ENCODE results near the gene ZFP62.
"Not testable (repeated sequence)": the region's sequence is repeated elsewhere in the genome, so short reads cannot be mapped to it uniquely, and the experiment has no call there.

The ZFP62 gene

GRCh38 chr5:180828756-180829531 lies 32.1 kb downstream of the ZFP62 start:
- not testable (repeated sequence) for DNase-seq

DNA sequence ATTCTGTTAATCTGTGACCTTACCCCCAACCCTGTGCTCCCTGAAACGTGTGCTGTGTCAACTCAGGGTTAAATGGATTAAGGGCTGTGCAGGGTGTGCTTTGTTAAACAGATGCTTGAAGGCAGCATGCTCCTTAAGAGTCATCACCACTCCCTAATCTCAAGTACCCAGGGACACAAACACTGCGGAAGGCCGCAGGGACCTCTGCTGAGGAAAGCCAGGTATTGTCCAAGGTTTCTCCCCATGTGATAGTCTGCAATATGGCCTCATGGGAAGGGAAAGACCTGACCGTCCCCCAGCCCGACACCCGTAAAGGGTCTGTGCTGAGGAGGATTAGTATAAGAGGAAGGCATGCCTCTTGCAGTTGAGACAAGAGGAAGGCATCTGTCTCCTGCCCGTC lies 33.7 kb downstream of the ZFP62 start:
- not testable (repeated sequence) for DNase-seq

- DNase-seq: no peak
These were observed 35.1 kb downstream of the ZFP62 start for GRCh38 chr5:180825768-180826525.

DNA sequence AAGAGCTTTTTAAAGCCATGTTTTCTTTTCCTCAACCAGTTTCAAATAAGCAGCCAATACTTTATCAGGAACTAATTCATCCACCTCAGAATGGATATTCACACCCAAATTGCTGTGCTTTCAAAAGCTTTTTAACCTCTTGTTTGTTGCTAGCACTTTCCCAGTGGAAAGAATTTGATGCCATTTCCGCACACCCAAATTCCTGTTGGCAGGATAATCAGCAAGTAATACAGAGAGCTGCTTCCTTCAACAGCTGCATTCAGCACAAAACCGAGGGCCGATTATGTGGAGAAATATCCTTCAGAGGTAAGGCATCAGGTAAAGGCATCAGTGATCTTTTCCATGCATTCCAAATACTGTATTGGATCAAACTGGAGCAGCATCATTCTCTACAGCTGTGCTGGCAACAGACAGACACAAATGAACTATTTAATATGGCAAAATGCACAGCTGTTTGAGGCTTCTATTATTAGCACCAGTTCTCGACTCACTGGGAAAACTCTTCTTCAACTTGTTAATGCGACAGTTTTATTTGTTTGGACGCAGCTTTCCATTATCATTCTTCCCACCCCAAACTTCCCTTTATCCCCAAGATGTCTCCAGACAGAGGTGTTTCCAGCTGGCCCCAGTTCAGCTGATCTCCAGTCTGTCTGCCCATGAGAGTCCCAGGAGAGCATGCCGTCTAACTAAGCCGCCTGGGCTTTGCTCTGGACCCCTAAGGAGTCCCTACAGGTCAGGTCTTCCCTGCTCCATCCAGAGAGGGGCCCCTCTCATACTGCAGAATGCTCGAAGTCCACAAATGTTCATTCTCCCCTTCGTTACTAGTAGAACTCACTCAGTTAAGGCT lies 36.2 kb downstream of the ZFP62 start:
- DNase-seq: no peak

DNA sequence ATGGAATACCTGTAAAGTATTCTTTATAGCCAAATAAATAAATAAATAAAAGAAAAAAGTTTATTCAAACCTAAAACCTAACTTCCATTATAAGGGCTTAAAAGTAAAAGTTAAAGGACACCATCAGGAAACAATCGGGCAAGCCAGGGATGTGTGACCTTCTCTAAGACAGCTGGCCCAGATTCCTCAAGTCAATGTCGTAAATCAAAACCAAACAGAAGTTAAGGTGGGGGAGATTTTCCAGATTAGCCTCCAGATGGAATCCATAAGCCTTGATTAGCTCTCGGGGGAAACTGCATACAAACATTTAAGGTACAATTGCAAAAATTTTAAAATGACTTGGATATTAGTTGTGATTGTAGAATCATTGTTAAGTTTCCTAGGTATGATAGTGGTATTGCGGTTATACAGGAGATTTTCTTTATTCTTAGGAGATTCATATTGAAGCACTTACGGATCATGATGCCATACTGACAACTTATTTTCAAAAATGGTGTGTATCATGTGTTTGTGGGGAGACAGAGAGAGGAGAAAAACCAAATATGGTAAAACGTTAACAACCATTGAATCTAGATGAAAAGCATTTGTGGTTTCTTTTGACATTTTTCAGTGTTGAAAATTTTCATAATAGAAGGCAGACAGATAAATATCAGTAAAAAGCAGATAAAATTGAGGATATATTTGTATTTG lies 37.0 kb downstream of the ZFP62 start:
- no peak for DNase-seq

DNA sequence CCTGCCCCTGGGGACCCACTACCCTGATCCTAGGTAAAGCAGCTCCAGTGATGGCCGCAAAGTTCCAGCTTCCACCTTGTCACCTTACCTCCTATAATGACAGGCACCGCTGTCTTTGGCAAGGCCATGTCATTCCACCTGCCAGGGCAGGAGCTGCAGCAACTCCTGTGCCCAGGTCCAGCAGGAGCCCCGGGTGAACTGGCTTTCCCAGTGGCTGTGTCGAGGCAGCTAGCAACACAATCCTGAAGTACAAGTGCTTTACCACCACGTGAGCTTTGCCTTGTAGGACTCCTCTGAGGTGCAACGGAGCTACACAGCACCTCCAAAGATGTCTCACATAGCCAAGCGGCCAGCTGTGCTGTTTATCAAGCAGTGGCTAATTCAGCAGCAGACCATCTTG lies 37.7 kb downstream of the ZFP62 start:
- no peak for DNase-seq

DNA sequence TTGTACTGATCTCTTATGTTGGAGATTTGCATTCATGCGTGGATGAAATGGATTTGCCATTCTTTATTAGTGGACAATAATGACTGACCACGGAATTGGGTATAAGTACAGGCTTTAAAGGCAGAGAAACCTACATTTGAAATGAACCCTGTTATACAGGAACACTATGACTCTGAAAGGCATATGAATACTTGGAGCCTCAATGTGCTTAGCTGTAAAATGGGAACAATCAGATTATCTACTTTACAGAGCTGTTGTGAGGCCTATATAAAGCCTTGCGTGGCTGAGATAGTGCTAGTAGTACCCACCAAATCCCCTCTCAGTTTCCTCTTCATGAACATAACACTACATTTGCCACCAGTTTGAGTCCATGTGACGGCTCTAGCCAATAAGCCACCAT lies 39.5 kb downstream of the ZFP62 start:
- DNase-seq: no peak

GRCh38 chr5:180820788-180821321 lies 40.2 kb downstream of the ZFP62 start:
- DNase-seq: no peak

- no peak for DNase-seq
These were observed 42.3 kb downstream of the ZFP62 start for GRCh38 chr5:180818677-180819341.

- no peak for DNase-seq
These were observed 43.0 kb downstream of the ZFP62 start for GRCh38 chr5:180817893-180818674.

DNA sequence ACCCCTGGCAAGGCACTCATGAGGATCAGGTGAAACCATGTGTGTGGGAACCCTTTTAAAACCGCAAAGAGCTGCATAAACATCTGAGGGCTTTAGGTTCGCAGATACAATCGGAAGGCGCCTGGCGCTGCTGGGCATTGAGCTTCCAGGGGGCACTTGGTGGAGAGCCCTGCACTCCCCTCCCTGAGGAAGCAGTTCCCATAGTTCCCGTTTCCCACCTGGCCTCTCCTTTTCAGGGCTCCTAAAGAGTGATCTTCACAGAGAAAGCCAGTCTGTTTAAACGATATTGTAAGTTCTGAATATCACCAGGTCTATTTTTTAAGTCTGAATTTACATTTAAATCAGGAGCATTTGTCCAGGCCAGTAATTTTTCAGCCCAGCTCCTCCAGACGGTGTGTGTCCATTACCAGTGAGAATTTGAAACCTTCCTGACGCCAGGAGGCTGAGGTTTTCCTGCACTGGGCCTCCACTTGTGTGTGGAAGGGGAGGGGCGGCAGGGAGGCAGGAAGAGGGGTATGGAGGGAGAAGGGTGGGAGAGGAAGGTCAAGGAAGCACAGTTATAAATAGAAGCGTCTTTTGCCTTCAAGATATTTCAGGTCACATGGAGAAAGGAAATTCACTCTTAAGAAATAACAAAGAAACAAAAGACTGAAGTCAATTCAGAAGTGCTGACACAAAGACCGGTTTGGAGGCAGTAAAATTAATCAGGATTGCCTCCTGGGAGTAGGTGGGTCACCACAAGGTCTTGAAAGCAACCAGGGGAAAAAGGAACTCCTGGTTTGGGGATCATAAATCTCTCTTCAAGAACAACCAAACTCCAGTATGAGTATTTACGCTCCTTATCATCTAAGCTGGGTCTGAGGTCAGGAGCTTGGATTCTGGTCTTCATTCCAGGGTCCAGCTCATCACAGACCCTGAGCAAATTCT lies 44.2 kb downstream of the ZFP62 start:
- DNase-seq: no peak

DNA sequence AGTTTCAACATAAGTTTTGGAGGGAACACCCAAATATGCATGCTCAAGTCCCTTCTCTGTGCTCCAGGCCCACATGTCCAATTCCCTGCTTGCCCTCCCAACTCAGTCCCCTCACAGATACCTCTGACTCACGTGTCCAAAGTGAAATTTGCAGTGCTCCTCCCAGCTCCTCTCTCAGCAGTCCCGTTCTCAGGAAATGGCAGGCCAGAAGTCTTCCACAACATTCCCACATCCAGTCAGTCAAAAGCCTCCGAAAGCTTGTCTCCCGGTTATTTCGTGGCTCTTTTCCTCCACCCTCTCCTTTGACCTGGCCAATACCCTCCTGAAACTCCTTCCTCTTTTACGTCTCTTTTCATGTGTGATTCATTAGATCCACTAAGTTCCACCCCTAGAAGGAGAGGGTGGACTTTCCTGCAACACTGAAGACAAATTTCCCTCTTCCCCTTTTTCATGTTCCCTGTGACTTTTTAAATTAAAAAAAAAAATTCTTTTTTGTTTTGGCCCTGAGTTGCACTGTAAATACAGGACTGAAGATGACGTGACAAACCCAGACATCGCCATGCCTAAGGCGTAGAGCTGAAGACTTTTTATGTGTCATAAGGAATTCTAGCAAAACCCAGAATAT lies 45.7 kb downstream of the ZFP62 start:
- DNase-seq: no peak

DNA sequence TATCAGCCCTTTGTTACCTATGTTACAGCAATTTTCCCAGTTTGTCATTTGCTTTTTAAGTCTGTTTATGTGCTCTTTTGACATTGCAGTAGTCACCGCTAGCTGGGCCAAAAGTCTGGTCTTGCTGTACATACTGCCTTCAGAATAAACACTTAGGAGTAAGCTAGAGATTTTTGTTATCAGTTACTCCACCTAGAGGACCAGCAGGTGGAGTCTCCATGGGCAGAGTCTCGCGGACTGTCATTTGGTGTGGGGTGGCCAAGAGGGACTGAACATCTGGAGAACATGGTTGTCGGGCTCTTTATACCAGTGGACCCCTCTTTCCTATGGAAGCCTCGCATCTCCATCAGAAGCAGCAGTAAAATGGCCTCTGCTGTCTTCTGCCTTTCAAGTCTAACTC lies 47.7 kb downstream of the ZFP62 start:
- no peak for DNase-seq

GRCh38 chr5:180811623-180812124 lies 49.4 kb downstream of the ZFP62 start:
- no peak for DNase-seq

- no peak for DNase-seq
These were observed 50.0 kb downstream of the ZFP62 start for GRCh38 chr5:180810959-180811622.

DNA sequence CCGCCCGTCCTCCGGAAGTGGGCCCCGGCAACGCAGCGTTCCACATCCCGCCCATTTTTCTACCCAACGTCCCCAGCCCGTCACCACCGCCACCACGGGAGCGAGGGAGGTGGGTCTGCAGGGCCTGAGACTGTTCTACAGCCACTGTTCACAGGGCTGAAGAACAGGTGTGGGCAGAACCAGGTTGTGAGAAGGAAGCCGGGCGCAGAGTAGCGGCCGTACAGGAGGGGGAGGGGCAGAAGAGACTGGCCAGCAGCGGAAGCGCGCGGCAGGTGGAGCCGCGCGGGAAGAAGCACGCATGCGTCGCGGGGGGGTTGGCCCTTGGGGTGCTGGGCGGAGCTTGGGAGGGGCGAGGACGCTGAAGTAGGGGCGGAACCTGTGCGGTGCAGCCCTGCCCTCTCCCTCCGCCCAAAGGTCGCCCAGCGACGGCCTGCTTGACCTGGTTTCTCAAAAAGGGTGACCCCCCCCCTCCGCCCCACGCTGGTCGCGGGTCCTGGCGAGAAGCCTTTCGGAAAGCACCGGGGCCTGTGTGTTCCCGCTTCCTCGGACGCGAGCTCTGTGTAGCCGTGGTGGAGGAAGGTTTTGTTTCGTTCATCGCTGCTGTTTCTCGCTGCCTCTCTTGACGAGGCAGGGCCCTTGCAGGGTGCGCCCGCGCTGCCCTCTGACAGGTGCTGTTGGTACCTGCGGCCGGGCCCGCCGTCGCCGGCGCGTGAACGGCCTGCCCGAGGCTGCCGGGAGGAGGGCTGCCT lies 50.7 kb downstream of the ZFP62 start:
- peak; percentile 75 for DNase-seq

DNA sequence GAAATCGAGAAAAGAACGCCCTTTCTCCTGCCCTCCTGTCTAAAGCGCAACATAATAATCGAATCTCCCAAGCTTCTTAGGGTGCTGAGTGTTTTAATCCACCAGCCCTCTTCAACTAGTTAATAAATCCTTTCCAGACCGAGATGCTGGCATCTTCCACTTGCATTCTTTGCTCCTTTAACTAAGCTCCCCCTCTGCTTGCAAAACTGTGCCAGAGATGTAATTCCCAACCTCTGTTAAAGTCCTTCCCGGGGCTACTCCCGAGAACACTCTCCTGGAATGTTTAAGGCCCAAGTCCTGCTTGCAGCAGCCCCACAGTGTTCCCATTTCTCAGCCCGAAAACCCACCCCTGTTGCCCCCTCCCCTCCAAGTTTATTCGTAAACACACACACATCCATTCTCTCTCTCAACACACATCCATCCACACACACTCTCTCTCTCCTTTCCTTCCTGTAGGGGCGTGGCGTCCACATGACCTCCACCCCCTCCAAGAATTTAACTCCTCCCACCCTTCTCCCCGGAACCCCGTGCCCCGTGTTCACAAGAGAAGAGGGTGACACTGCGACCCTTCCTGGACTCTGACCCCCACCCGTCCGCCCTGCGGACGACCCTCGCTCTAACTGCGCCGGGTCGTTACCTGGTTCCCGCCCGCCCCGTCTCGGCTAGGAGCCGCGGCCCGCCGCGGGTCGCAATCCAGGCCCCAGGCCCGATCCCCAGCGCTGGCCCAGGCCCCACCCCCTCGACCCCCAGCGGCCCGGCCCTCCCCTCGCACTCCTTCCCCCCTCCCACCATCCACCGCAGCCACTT lies 51.5 kb downstream of the ZFP62 start:
- DNase-seq: peak; percentile 58
